T-cell (primary cell): ENCODE data around the gene MAP4K3. TPM values are rescaled to one million over a fixed set of nuclear protein-coding genes. Genes with fewer than 3 reads are reported as not detected.

Experiments used
- ATAC-seq, 4 experiments: fragments of 200-7000 bp in 3 of 4; fragments of 150-1000 bp in 1 of 4; cut with Tn5 transposase; replicated peaks in 1 of 4; 1 replicate in 3 of 4; 2 replicates in 1 of 4; pipeline ENCODE4 v1.10.0; 2021; ENCODE audit warnings: moderate library complexity in 3 of 4, mild to moderate bottlenecking in 2 of 4, moderate number of reproducible peaks in 1 of 4
- CTCF ChIA-PET, 2 donors: fragments of 300-600 bp; sonication (Branson Sonifier 250); formaldehyde crosslinking; loops; one replicate each; lab custom pipeline; 2022; ENCODE audit warnings: antibody characterized with exemption in 2 of 2; lab: Charles Lee
- POLR2A ChIA-PET, 2 donors: fragments of 300-600 bp; sonication (Branson Sonifier 250); formaldehyde crosslinking; loops; one replicate each; lab custom pipeline; 2022; ENCODE audit warnings: antibody characterized with exemption in 2 of 2; lab: Charles Lee
- DNase-seq, 35 experiments: peaks; one replicate each; pipeline versions ENCODE4 v3.0.0 to v3.0.0-alpha.2; 2013 to 2023
- H3K27ac ChIP-seq: one replicate; pipeline ENCODE4 v1.5.1; 2013; ENCODE audit warnings: low read length
- H3K27me3 ChIP-seq, 2 experiments: replicated peaks in 1 of 2; 1 replicate in 1 of 2; 2 replicates in 1 of 2; pipeline versions ENCODE4 v1.6.1 to v1.7.0; 2013; ENCODE audit warnings: low read length in 1 of 2, mixed read lengths in 1 of 2; ENCODE audit not compliant: control insufficient read depth in 2 of 2, insufficient read depth in 2 of 2; ENCODE audit errors: extremely low read depth in 1 of 2
- H3K36me3 ChIP-seq, 2 donors: 1 replicate in 1 of 2; 2 replicates in 1 of 2; pipeline versions ENCODE4 v1.6.1 to v1.7.0; 2013; ENCODE audit warnings: low read length in 1 of 2; ENCODE audit not compliant: control insufficient read depth in 2 of 2, insufficient read depth in 1 of 2; ENCODE audit errors: extremely low read depth in 1 of 2
- H3K4me1 ChIP-seq, 2 experiments: 1 replicate in 1 of 2; 2 replicates in 1 of 2; pipeline versions ENCODE4 v1.6.1 to v1.7.0; 2013; ENCODE audit warnings: low read length in 2 of 2, mixed read lengths in 1 of 2; ENCODE audit not compliant: insufficient read depth in 2 of 2, control insufficient read depth in 1 of 2; ENCODE audit errors: extremely low read depth in 1 of 2
- H3K4me3 ChIP-seq, 2 donors: 1 replicate in 1 of 2; 2 replicates in 1 of 2; pipeline versions ENCODE4 v1.5.1 to v1.7.0; 2013; ENCODE audit warnings: mild to moderate bottlenecking in 2 of 2, low read length in 1 of 2, moderate library complexity in 1 of 2; ENCODE audit not compliant: control insufficient read depth in 1 of 2; ENCODE audit errors: extremely low read depth in 1 of 2
- H3K9me3 ChIP-seq: 2 replicates; pipeline ENCODE4 v1.7.0; 2013
- H3K27ac Mint-ChIP-seq, 2 donors: one replicate each; pipeline ENCODE4 v1.8.0; 2020 to 2021; ENCODE audit warnings: mild to moderate bottlenecking in 2 of 2, mixed read lengths in 2 of 2
- H3K27me3 Mint-ChIP-seq, 2 donors: one replicate each; pipeline ENCODE4 v1.8.0; 2021 to 2022; ENCODE audit warnings: mixed read lengths in 2 of 2
- H3K36me3 Mint-ChIP-seq: one replicate; pipeline ENCODE4 v1.8.0; 2021; ENCODE audit warnings: mixed read lengths
- H3K4me1 Mint-ChIP-seq, 3 donors: one replicate each; pipeline ENCODE4 v1.8.0; 2020 to 2022; ENCODE audit warnings: mixed read lengths in 3 of 3, mild to moderate bottlenecking in 1 of 3
- H3K4me3 Mint-ChIP-seq, 3 donors: one replicate each; pipeline ENCODE4 v1.8.0; 2020 to 2022; ENCODE audit warnings: mild to moderate bottlenecking in 3 of 3, mixed read lengths in 3 of 3, moderate library complexity in 3 of 3
- H3K9me3 Mint-ChIP-seq, 3 donors: one replicate each; pipeline ENCODE4 v1.8.0; 2020 to 2022; ENCODE audit warnings: mixed read lengths in 3 of 3
- WGBS: methylation state at CpG from one replicate; pipeline ENCODE4 v1.1.5; 2013; ENCODE audit warnings: missing lambda C conversion rate; ENCODE audit not compliant: insufficient coverage; 5-methylcytosine and 5-hydroxymethylcytosine counted together
- total RNA-seq, 35 experiments: library from RNA in 6 of 35; stranded (reverse) in 6 of 35; fragments of 120-200 nt in 1 of 35; gene quantifications; one replicate each; pipeline versions ENCODE4 v1.2.1 to v1.2.4 and lab custom pipeline; 2013 to 2026

MAP4K3 gene
- total RNA-seq, 5 donors from 2014 or later (not counting 1 experiment from before 2014, with no cell fraction given), result 13.8 to 27.0 (median 17.4) TPM

DNA sequence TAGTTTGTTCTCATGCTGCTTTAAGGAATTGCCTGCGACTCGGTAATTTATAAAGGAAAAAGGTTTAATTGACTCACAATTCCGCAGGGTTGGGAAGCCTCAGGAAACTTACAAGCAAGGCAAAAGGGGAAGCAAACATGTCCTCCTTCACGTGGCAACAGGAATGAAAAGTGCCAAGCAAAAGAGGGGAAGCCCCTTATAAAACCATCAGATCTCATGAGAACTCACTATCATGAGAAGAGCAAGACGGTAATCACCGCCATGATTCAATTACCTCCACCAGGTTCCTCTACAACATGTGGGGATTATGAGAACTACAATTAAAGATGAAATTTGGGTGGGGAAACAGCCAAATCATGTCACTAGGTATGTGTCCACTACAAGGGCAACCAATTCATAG, 53.9 kb downstream of the MAP4K3 start:
- ATAC-seq (no peak), DNase-seq (no peak)
- H3K27ac ChIP-seq, result no peak overlapping the region
- H3K4me3 Mint-ChIP-seq, result no peak overlapping the region
- WGBS, result 100% methylated on average over 2 of the region's 6 CpGs
- H3K9me3 ChIP-seq, result no peaks in the 10 kb centered on the region
- no peaks in the 10 kb centered on the region for H3K27me3 ChIP-seq
- H3K4me1 Mint-ChIP-seq, result peaks cover 13 to 43% (median 17%) of the 10 kb centered on the region in 3 donors
- ChIA-PET CTCF (no interaction called here), POLR2A (no interaction called here)
- no peaks in the 10 kb centered on the region for H3K4me1 ChIP-seq
- no peaks in the 10 kb centered on the region for H3K27me3 Mint-ChIP-seq
- H3K36me3 ChIP-seq, result no peaks in the 10 kb centered on the region
- peaks cover 6% of the 10 kb centered on the region for H3K36me3 Mint-ChIP-seq
- no peak overlapping the region for H3K4me3 ChIP-seq
- H3K9me3 Mint-ChIP-seq, result peaks cover 0 to 3% (median 0%) of the 10 kb centered on the region in 3 donors
- H3K27ac Mint-ChIP-seq, result no peak overlapping the region

DNA sequence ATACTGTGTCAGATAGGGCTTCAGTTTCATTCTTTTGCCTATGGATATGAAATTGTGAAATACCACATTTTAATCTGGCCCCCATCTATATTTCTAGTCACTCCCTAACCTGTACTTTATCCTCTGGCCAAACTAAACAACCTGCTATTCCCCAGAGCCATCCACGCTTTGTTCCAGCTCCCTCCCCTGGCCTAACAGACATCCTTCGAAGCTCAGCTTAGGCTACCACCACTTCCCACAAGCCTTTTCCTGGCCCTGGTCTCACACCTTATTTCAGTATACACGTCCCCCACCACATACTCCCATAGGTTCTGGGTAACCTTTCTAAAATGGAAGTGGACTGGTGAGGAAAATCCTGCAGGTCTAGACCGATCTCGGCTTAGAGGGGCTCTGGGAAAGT, 55.4 kb downstream of the MAP4K3 start:
- 94% methylated on average over 3 of the region's 5 CpGs for WGBS
- Mint-ChIP-seq H3K4me1 (peaks cover 18 to 43% (median 23%) of the 10 kb centered on the region in 3 donors), H3K9me3 (peaks cover 0 to 3% (median 0%) of the 10 kb centered on the region in 3 donors), H3K4me3 (no peak overlapping the region), H3K27ac (no peak overlapping the region), H3K27me3 (no peaks in the 10 kb centered on the region), H3K36me3 (peaks cover 13% of the 10 kb centered on the region)
- POLR2A ChIA-PET, result no interaction called here
- Histone ChIP-seq H3K36me3 (no peaks in the 10 kb centered on the region), H3K4me3 (no peak overlapping the region), H3K9me3 (no peaks in the 10 kb centered on the region), H3K4me1 (no peaks in the 10 kb centered on the region), H3K27me3 (no peaks in the 10 kb centered on the region), H3K27ac (no peak overlapping the region)
- DNase-seq (no peak), ATAC-seq (no peak)
- CTCF ChIA-PET, result no interaction called here

DNA sequence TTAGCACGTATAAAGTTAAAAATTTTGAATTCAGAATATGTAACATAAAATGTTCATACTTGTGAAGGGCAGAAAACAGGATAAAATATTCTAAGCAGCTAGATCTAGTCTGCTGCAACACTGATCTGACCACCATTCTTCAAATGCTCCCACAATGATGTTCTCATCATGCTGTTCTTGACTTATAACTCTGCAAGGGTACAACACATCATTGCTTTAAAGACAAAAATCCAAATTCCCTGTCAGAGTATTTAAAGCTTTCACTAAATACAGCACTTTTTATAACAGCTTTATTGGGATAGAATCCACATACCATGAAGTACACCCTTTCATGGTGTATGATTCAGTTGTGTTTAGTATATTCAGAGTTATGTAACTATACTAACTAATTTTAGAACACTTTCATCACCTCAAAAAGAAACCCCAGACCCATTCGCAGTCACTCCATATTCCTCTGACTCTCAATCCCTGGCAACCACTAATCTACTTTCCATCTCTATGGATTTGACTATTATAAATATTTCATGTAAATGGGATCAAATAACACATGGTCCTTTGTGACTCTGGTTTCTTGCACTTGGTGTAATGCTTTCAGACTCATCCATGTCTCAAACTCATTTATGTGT, 56.4 kb downstream of the MAP4K3 start:
- ChIA-PET CTCF (interaction anchor here (0.6 to 1.7 kb wide), 4 partner anchors 21 to 350 kb away, joined by 3 to 5 read pairs (median 4); no protein-coding TSS in a partner anchor), POLR2A (no interaction called here)
- whole genome bisulfite sequencing, result no CpG with 5 or more reads among the region's 2 CpGs
- Histone ChIP-seq H3K4me3 (no peak overlapping the region), H3K27me3 (no peaks in the 10 kb centered on the region), H3K9me3 (no peaks in the 10 kb centered on the region), H3K4me1 (no peaks in the 10 kb centered on the region), H3K27ac (no peak overlapping the region), H3K36me3 (no peaks in the 10 kb centered on the region)
- Mint-ChIP-seq H3K36me3 (peaks cover 16% of the 10 kb centered on the region), H3K27ac (peak overlapping the region in 1 of 2 donors; percentile 49), H3K4me3 (no peak overlapping the region), H3K27me3 (no peaks in the 10 kb centered on the region), H3K4me1 (peaks cover 18 to 43% (median 23%) of the 10 kb centered on the region in 3 donors), H3K9me3 (peaks cover 0 to 4% (median 0%) of the 10 kb centered on the region in 3 donors)
- DNase-seq, result no peak
- ATAC-seq, result no peak

DNA sequence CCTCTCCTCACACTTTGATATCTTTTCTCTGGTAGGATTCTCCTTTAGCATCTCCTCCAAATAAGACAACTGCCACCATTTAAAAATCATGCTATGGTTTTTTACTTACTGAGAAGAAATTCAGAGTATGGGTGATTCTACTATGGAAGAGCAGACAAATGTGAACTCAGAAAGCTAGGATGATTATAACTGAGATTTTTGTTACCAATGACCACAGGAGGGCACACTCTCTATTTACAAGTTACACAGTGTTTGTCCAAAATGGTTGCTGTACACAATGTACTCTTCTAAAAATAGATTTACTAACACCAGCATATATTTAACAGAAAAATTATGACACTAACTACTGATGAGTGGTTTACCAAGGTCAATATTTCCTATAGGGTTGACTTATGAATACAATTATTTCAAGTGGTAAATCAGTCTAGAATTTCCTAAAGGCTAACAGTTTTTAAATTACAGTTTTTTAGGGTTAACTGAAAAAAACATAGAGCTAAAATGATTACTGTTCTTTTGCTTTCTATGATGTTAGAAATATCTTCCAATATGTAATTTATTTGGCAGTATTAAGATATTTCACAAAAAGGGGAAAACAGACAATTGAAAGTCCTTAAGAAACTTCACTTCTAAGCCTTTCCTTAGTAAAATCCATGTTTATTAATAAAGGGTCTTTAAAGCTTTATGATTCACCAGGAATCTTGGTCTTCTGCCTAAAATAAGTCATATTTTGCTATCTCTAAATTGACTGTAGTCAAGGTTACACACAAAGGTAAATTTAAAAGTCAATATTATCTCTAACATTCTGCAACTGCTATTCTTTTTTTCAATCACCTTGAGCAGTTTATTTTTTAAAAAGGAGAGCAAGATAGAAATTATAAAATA, 57.2 kb downstream of the MAP4K3 start:
- DNase-seq (peak in 1 of 35 experiments; percentile 43), ATAC-seq (no peak)
- CTCF ChIA-PET, result interaction anchor here (0.6 to 1.7 kb wide), 6 partner anchors 22 to 367 kb away, joined by 3 to 5 read pairs (median 3); no protein-coding TSS in a partner anchor
- Histone ChIP-seq H3K27me3 (no peaks in the 10 kb centered on the region), H3K4me1 (no peaks in the 10 kb centered on the region), H3K4me3 (no peak overlapping the region), H3K36me3 (no peaks in the 10 kb centered on the region), H3K27ac (no peak overlapping the region), H3K9me3 (no peaks in the 10 kb centered on the region)
- Mint-ChIP-seq H3K4me3 (no peak overlapping the region), H3K27me3 (no peaks in the 10 kb centered on the region), H3K4me1 (peaks cover 18 to 43% (median 22%) of the 10 kb centered on the region in 3 donors), H3K9me3 (peaks cover 0 to 5% (median 0%) of the 10 kb centered on the region in 3 donors), H3K27ac (no peak overlapping the region), H3K36me3 (peaks cover 22% of the 10 kb centered on the region)
- POLR2A ChIA-PET, result no interaction called here

DNA sequence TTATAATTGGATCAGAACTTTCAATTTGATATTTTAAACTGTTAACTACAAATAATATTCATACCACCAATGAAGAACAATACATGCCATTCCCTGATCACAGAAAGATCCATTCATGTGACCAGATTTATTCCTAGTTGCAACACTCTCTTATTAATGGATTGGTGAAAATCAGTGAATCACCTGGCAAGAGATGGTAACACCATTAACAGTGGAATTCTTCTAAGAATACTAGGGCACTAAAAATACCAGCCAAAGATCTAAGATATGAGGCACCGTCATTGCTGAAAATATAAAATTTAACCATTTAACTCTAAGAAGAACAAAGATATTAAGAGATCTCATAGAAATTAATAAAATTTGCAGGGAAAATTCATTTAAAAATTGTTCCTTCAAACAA, 58.1 kb downstream of the MAP4K3 start:
- Histone ChIP-seq H3K27ac (no peak overlapping the region), H3K36me3 (no peaks in the 10 kb centered on the region), H3K4me1 (no peaks in the 10 kb centered on the region), H3K27me3 (no peaks in the 10 kb centered on the region), H3K4me3 (no peak overlapping the region), H3K9me3 (no peaks in the 10 kb centered on the region)
- CTCF ChIA-PET, result interaction anchor here in 1 of 2 donors (0.6 to 1.7 kb wide), 3 partner anchors 352 to 368 kb away, joined by 3 to 5 read pairs (median 3); no protein-coding TSS in a partner anchor
- Mint-ChIP-seq H3K36me3 (peaks cover 24% of the 10 kb centered on the region), H3K27ac (no peak overlapping the region), H3K9me3 (peaks cover 0 to 5% (median 0%) of the 10 kb centered on the region in 3 donors), H3K4me1 (peaks cover 18 to 43% (median 21%) of the 10 kb centered on the region in 3 donors), H3K27me3 (no peaks in the 10 kb centered on the region), H3K4me3 (no peak overlapping the region)
- no CpG with 5 or more reads among the region's 1 CpG for WGBS
- ATAC-seq (no peak), DNase-seq (no peak)
- POLR2A ChIA-PET, result no interaction called here

DNA sequence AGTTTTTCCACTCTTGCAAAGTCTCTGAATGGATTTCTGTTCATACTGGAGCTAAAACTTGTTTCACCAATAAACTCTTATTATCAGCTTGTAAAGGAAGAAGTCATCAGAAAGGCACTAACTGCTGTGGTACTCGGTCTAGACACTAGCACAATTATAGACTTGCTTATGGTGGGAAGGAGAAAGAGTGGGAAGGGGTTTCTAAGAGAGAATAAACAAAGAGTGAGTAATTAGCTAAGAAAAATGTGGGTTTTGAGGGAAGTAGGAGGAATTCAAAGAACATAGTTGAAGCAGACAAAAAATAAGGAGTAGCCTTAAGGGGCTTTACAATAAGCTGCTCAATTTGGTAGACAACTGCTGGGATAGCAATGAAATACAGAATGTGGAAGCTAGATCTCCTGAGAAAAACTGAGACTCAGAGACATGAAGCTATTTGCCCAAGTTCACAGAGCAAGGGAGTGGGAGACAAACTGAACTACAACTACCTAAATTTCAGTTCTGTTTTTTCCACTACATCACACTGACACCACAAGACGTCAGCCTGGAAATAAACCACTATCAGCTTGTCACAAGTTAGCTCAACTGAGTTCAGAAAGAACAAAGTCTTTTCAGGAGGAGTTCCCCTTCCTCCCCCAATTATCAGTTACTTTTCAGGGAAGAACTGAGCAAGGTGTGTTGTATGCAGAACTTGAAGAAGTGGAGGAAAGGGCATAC, 59.7 kb downstream of the MAP4K3 start:
- ChIA-PET CTCF (interaction anchor here in 1 of 2 donors (0.5 to 1.7 kb wide), 4 partner anchors 9 to 353 kb away, joined by 3 to 5 read pairs (median 3); no protein-coding TSS in a partner anchor), POLR2A (interaction anchor here in 1 of 2 donors (0.5 to 0.6 kb wide), 2 partner anchors 40 to 48 kb away, joined by 3 to 6 read pairs; no protein-coding TSS in a partner anchor)
- Mint-ChIP-seq H3K4me3 (no peak overlapping the region), H3K27ac (peak overlapping the region in 1 of 2 donors; percentile 36), H3K36me3 (peaks cover 39% of the 10 kb centered on the region), H3K4me1 (peaks cover 18 to 35% (median 19%) of the 10 kb centered on the region in 3 donors), H3K9me3 (peaks cover 0 to 13% (median 12%) of the 10 kb centered on the region in 3 donors), H3K27me3 (no peaks in the 10 kb centered on the region)
- Histone ChIP-seq H3K36me3 (no peaks in the 10 kb centered on the region), H3K27ac (no peak overlapping the region), H3K4me1 (no peaks in the 10 kb centered on the region), H3K27me3 (no peaks in the 10 kb centered on the region), H3K9me3 (no peaks in the 10 kb centered on the region), H3K4me3 (no peak overlapping the region)
- 80% methylated on average over 1 of the region's 2 CpGs for WGBS
- DNase-seq, result peak in 2 of 35 experiments; percentile 12 to 15
- ATAC-seq, result peak in 1 of 4 experiments; percentile 48
